Sigmoid colon (tissue), 4 donors: ENCODE data around the gene STAP2.

Experiments
- EP300 ChIP-seq, 4 donors: sonication (generic); formaldehyde crosslinking; IDR thresholded peaks; one replicate each; pipeline ENCODE4 v1.6.1; 2017; ENCODE audit warnings: antibody characterized with exemption in 4 of 4
- POLR2A ChIP-seq, 2 donors: fragments of 450-650 bp; IDR thresholded peaks; one replicate each; pipeline ENCODE4 v1.6.1; 2016; ENCODE audit warnings: antibody characterized with exemption in 2 of 2, mild to moderate bottlenecking in 2 of 2, moderate library complexity in 2 of 2

GRCh38 chr19:4292515-4292914 lies 46.1 kb downstream of the STAP2 start:
- TF ChIP-seq EP300 (IDR thresholded peaks at IDR 0.05) (no peak), POLR2A (IDR thresholded peaks at IDR 0.05) (no peak)
